GM21447 (cell line): ENCODE measurements around the gene TMA16.
"Not testable (repeated sequence)": the region's sequence is repeated elsewhere in the genome, so short reads cannot be mapped to it uniquely, and the experiment has no call there.

ENCODE experiments used
- ATAC-seq: cut with Tn5 transposase; IDR thresholded peaks from one replicate; pipeline ENCODE4 v1.9.1; 2021; ENCODE audit not compliant: unreplicated experiment

Gene TMA16

DNA sequence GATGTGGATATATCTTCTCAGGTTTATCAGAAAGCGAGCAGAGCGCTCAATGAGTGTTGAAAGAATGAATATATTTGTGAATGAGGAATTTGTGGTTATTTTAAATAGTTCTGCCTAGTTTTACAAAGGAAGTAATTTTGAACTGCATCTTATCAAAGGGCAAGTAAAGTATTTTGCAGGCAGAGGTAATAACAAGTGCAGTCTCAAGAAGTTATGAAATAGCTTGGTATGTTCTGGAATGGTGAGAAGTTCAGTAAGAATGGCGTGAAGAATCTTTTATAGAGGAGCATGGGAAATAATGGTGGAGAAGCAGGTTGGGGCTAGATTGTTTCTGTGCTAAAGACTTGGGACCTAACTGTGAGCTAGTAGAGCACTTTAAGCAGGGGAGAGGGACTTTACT lies 10.9 kb downstream of the TMA16 start:
- no peak for ATAC-seq

DNA sequence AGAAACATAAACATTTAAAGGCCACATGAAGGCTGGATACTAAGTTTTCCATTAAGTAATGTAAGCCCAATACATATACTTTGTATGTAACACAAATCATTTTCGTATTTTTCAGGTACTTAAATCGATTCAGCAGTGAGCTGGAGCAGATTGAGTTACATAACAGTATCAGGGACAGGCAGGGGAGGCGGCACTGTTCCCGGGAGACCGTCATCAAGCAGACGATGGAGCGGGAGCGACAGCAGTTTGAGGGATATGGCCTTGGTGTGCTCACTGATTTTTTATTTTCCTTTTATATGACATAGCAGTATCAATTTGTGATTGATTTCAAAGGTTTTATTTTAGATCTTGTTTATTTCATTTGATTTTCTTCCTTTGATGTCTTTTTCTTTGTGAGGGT lies 20.7 kb downstream of the TMA16 start:
- ATAC-seq = no peak

DNA sequence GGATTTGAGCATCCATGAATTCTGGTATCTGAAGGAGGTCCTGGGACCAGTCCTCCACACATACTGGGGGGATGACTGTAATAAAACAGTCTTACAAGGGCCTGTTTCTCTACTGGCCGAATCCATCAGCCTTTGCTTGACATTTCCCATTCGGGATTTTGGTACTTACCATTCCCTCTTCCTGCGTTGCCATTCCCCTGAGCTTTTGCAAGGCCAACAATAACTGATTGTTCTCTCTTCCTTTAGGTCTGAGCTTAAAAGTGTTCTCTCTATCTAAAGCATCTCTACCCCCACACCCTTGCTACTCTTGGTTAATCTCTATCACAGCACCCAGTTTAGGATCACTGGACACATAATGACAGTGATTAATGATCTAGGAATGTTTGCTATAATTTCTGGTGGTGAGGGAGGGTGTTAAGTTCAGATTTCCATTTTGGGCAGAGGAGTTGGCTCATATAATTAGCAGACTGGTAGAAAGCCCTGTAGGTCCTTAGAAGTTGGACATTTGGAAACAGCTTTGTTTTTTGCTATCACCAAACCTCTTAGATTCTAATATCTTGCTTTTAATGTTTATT lies 29.4 kb downstream of the TMA16 start:
- no peak for ATAC-seq

DNA sequence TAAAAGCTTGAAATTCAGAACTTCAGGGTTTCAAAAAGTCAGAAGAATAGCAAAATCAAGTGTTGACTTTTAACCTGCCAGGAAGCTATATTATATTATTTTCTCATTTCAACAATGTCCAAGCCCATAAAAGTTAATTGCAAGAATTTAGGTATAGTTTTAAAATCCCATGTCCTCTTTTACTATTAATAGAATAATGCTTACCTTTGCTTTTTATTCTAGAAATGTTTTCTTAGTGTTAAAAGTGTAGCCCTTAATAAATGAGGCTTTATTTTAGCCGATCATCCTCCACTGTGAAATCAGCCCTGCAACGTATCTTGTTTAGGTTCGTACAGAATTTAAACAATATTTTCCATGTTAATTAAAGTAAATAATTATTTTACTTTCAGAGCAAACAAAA lies 31.5 kb downstream of the TMA16 start:
- ATAC-seq = no peak

DNA sequence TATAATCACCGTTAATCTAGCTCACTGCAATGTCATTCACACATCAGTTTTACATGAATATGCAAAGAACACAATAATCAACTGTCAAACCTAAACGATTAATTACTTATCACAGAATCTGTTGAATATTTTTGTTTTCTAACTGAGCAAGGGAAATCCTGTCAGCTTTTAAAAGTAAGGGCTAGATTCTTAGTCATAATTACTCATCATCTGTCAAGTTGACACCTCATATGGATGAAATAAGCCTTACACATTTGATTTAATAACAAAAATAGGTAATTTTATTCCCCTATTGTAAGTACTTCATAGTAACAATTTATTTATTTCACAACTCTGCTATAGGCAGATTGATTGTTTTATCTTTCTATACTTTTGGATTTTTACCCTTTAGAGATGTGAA lies 32.7 kb downstream of the TMA16 start:
- no peak for ATAC-seq

DNA sequence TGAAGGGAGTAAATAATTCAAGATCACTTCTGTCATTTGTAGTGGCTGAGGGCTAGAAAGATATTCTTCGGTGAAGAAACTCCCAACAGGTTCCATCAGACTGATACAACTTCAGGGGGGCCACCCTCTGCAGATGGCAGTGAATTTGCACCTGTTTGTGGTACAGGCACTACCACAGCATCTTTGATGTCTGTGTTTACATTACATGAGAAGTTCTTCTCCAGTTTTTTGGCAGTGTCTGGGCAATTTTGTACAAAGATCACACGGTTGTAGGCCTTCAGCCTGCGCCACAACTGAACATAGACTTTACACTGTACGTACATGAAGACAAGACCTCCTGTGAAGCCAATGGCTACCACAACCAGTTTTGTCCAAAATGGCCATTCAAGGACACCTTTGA lies 34.2 kb downstream of the TMA16 start:
- no peak for ATAC-seq

DNA sequence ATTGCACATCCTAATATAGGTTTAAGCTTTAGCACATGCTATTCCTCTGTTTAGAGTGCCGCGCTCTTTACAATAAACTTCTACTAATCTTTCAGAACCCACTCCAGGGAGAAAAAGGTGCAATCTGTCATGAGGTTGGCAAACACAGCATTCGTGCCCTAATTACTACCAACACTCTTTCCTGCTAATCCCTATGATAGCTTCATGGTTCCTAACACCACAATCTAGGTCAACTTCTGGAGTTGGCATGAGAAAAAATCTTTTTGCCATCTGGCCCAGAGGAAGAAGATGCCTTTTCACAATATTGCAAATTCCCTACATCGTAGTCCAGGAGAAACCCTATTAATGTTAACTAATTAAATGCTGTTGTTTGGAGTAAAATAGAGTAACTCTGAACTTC lies 39.6 kb downstream of the TMA16 start:
- no peak for ATAC-seq

DNA sequence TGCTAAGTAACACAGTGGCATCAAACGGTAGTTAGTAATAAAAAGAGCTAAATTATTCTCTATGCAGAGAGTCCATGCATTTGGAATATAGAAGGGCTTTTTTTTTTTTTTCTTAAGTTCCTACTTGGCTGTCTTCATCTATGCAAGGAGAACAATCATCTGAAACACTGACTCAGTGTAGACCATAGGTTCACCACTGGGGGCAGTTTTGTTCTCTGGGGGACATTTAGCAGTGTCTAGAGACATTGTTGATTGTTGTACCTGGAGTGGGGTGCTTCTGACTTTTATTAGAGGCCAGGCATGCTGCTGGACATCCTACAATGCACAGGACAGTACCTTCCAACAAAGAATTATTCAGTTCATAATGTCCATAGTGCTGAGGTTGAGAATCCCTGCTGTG lies 41.2 kb downstream of the TMA16 start:
- no peak for ATAC-seq

DNA sequence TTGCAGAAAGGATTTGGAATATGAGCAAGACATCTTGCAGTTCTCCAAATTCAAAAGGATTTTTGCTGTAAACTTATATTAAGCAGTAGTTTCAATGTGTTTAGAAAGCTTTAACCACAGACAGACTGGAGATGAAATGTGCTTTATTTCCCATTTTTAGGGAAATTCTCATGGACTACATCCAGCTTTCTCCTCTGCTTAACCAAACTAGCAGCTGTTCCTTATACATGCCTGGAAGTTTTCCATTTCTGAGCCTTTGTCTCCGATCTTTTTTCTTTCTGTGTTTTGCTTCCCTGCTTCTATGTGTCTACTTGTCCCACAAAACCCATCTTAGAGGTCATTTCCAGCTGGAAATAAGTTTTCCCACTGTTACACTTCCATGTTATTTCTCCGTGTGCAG lies 41.6 kb downstream of the TMA16 start:
- no peak for ATAC-seq

DNA sequence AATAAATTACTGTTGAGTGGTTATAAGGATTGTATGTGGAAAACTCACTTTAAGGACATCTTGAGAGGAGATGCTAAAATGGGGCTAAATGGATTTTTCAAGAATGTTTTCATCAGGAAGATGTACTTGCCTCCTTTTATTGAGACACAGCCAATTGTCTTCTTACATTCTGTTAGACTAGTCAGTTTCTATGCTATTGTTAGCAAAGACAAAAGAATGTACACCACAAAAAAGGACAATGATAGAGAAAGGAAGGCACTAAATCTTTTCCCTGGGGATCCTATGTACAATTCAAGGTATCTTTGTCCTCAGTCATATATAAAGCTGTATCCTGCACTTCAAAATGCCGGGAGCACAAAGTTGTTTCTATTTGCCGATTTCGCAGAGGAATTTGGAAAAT lies 42.6 kb downstream of the TMA16 start:
- ATAC-seq = no peak

DNA sequence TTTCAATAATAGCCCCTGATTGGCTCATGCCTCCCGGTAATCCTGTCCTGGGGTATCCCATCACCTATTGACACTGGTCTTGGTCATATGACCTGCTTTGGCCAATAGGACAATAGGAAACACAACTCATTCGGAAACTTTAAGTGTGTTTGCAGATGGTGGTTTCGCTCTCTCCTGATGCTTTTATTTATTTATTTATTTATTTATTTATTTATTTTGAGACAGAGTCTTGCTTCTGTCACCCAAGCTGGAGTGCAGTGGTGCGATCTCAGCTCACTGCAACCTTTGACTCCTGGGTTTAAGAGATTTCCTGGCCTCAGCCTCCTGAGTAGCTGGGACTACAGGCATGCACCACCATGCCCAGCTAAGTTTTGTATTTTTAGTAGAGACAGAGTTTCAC lies 44.3 kb downstream of the TMA16 start:
- ATAC-seq = not testable (repeated sequence)

DNA sequence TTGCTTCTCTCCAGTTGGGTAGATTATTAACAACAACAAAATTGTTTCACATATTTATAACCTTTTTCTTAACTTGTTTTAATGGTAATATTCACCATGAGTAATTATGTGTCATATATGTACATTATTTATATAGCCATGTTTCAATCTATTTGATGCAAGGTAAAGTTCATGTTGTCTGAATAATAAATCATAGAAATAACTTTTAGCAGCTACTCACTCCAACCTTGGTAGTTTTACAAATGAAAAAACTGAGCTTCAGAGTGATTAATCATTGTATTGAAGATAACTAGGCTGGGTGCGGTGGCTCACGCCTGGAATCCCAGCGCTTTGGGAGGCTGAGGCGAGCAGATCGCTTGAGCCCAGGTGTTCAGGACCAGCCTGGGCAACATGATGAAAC lies 46.0 kb downstream of the TMA16 start:
- ATAC-seq = no peak

DNA sequence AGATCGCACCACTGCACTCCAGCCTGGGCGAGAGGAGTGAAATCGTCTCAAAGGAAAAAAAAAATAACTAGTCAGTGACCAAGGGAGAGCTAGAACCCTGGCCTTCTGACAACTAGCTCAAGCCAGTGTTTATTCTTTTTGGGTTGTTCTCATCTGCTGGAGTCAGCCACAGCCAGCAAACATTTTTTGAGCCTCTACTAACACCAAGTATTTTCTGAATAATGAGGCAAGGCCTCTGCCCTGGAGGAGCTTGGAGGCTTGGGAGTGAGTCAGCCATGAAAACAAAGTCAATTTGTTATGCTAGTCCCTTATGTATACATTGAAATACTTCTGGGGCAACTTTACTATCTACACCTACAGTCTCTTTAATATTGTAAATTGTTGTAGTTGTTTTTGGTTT lies 46.5 kb downstream of the TMA16 start:
- no peak for ATAC-seq

DNA sequence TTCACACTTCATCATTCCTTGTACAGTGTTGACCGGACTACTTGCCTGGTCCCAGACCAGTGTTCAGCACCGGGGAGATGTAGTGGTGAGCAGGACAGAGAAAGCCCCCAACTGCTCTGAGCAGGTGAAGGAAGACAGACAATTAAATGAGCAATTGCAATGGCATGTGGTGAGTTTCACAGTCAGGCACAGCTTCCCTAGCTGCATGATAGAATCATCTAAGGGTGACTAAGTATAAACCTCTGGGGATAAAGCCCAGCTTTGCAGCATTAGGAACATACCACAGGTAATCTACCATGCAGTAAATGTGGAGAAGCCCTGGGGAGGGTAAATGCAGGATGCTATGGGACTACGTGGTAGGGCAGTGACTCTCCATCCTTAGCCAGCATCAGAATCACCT lies 47.8 kb downstream of the TMA16 start:
- ATAC-seq = no peak

DNA sequence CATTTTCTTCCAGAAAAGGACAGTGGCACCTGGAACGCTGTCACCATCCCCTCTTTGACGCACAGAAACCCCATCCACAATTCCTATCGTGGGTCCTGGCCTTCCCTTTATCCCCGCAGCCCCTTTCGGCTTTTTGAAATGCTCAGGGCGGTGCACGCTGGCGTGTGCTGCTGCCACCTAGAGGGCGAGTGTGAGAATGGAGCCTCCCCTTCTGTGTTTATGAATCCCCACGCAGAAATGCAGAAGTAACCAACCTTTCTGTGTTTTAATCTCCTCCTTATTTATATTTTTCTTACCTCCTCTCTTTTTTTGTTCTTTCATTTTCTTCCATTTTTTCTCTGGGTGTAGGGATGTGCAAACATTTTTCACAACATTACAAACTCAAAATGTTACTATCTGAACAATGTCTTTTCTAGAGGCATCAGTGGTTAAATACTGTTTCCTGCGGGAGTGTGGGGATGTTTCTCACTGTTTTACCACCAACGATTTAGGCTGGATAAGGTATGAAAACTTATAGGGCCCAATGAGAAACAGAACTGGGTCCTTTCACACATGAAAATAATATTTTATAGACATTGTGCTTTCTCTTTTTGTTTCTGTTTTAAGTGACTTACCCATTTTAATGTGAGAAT lies 50.0 kb downstream of the TMA16 start:
- peak; percentile 83 for ATAC-seq

DNA sequence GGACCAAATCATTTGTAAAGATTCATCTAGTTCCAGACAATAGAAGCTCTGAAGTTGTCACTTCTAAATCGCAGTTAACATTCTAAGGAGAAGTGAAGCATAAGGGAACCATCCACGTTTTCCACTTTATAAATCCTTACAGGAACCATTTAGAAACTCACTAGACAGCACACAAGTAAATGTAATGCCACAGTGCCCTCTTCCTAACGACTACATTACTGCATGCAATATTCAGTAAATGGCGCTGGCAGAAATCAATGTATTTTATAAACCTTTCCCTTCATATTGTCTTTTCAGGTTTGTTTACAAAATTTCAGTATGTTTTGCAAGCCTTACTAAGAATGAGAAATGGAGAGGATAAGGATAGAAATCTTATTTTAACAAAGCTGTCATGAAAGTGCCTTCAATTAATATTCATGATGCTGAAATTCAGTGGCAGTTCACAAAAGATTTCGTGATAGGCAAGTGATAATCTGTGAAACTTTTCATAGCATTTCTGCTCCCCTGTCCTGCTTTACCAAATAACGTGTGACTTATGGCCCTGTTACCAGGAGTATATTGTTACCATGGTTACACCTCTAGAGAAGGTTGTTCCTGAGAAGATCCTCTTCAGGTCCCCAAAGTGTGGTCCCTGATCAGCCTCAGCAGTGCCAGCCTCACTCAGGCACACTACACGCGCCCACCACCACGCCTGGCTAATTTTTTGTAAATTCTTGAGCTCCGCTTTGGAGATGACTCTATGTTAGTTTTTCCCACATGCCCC lies 54.2 kb downstream of the TMA16 start:
- ATAC-seq = peak; percentile 53

DNA sequence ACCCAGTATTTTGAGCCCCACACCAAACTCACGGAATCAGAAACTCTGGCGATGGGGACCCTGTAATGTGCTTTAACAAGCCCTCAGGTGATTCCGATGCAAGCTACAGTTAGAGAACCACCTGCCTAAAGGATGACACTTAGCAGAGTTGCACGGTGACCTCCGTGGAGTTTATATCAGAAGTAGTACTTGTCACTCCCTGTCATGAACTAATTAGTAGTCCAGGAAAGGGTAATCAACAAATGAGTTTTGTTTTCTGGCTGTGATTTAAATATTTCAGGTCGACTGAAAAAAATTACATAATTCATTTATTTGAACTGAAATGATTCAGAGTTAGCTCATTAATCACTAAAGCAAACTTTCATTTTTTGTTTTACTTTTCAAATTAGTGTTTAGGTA lies 56.4 kb downstream of the TMA16 start:
- no peak for ATAC-seq

DNA sequence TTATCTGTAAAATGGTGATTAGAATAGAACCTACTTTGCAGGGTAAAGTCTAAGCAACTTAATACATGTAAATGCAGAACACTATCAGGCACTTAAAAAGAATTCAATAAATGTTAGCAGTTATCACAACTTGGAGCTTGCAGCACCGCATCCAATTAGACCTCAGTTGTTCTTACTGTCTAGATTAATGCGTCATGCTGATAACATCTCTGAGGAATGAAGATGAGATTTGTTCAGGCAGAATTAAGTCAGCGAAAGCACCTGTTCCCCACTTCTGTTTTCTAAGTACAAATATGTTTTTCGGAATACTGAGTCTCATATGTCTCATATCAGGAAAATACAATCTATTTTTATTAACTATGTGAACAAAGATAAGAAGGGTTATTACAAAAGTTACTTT lies 58.7 kb downstream of the TMA16 start:
- no peak for ATAC-seq

DNA sequence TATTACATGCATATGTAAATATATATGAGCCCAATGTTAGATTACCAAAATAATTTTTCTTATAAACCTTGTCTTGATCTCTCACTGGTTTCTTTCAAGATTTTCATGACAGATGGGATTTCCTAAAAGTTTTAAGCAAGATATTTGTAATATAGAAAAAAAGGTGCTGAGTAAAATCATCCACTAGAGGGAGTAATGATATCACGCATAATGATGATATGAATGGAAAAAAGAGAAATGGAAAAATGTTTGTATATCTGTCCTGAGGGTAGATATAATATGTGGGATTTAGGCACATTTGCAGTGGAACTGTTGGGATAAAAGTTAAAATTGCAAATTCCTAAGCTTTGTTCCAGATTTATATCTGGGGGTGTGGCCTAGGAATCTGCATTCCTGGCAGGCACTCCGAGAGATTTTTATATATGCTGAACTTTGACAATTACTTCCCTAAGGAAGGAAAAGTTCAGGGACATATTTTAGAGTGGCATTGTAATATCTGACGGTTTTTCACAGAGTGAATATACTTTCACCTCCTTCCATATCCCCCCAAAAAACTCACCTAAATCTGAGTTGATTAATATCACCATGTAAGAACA lies 60.5 kb downstream of the TMA16 start:
- ATAC-seq = no peak

DNA sequence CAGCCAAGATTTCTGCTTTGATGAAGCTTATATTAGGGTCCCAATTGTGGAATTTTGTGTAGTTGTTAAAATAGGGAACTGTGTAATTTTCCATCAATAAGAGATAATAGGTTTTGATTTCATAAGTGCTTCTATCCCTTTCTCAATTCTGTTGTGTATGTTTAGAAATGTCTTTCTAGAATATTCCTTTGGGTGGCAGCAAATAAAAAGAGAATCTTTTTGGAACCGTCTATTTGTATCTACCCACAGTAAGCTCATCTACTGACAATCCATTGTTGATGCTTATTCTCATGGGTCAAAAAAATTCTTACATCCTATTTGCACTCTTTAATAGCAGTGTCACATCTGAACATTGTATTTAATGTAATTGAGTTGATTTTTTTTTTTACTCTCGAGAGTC lies 61.7 kb downstream of the TMA16 start:
- ATAC-seq = peak; percentile 48

DNA sequence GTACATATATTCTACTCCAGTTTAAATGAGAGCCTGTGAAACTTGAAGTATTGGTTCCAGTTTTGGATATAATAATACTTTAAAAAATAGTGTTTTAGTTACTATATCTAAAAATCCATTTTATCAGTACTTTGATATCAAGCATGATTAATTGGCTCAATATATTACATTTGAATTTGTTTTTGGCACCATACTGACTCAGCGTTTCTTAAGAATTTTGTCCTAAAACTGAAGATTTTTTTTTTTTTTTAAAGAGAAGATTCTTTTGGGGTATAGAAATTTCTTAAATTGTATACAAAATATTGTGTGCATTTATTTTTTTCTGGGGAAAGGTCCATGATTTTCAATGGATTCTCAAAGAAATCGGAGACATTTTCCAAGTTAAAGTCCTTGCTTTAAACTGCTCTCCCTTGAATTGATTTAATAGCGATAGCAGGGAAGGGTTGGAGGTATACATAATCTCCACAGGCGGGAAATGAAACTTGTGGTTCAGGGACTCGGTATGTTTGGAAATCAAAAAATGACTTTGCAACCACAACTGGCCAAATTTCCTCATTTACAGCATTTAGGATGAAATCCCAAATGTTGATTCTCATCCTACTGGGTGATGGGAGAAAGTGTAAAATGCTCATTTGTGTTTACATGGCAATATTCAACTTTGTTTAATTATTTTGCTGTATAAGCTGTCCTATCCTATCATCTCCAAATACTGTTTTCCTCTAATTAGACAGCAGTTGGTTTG lies 62.3 kb downstream of the TMA16 start:
- no peak for ATAC-seq
